ENCODE results near the gene TCF12.

The TCF12 gene

GRCh38 chr15:56894601-56895000 is 23.8 kb upstream of the TCF12 start:
- no peak for TF ChIP-seq CTCF (IDR thresholded peaks at IDR 0.05)

- no peak for TF ChIP-seq CTCF (IDR thresholded peaks at IDR 0.05)
These were observed 16.5 kb upstream of the TCF12 start for GRCh38 chr15:56901931-56902330.

- no peak for TF ChIP-seq CTCF (IDR thresholded peaks at IDR 0.05)
These were observed 11.7 kb upstream of the TCF12 start for GRCh38 chr15:56906766-56907165.

- TF ChIP-seq CTCF (IDR thresholded peaks at IDR 0.05): no peak
These were observed 7.6 kb upstream of the TCF12 start for GRCh38 chr15:56910801-56911200.

GRCh38 chr15:56913241-56913640 is 5.2 kb upstream of the TCF12 start:
- no peak for TF ChIP-seq CTCF (IDR thresholded peaks at IDR 0.05)

GRCh38 chr15:56913670-56914069 is 4.8 kb upstream of the TCF12 start:
- TF ChIP-seq CTCF (IDR thresholded peaks at IDR 0.05): no peak

- TF ChIP-seq CTCF (IDR thresholded peaks at IDR 0.05): no peak
These were observed 2.6 kb upstream of the TCF12 start for GRCh38 chr15:56915888-56916287.

- TF ChIP-seq CTCF (IDR thresholded peaks at IDR 0.05): no peak
These were observed 1.5 kb upstream of the TCF12 start for GRCh38 chr15:56916825-56917477.

All from LNCAP (cell line).